ENCODE measurements around the gene ESF1. TPM values are rescaled to one million over a fixed set of nuclear protein-coding genes. Genes with fewer than 3 reads are reported as not detected.

The ESF1 gene
- total and polyA plus RNA-seq, 8 donors = 11.3 to 32.4 (median 26.0) TPM

DNA sequence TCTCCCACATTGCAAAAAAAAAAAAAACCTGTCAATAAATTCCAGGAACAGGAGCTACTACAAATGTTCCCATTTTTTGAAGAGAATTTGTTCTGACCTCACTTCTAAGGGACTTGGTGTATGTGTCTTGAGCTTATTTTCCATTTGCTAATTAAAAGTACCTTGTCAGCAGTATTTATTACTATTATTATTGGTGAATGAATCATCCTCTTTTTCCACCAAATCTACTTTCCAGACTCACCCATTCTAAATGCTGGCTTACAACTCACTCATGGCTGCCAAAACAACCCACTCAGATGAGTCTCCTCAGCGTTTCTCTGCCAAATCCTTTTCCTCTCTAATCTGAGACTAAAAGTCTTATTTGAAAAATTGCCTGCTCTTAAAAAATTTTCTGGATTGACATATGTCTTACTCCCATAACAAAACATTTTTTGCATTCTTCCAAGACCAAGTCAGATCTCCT, 112.8 kb downstream of the ESF1 start:
- Histone ChIP-seq H3K36me3 (no peaks in the 10 kb centered on the region), H3K27ac (peak overlapping the region in 1 of 2 donors; percentile 74), H3K4me3 (no peak overlapping the region), H3K27me3 (peaks cover 0 to 9% of the 10 kb centered on the region in 2 donors), H3K9me3 (no peaks in the 10 kb centered on the region), H3K4me1 (no peaks in the 10 kb centered on the region)
- DNase-seq (no peak), ATAC-seq (peak; percentile 52)
- TF ChIP-seq, protein P1, sequence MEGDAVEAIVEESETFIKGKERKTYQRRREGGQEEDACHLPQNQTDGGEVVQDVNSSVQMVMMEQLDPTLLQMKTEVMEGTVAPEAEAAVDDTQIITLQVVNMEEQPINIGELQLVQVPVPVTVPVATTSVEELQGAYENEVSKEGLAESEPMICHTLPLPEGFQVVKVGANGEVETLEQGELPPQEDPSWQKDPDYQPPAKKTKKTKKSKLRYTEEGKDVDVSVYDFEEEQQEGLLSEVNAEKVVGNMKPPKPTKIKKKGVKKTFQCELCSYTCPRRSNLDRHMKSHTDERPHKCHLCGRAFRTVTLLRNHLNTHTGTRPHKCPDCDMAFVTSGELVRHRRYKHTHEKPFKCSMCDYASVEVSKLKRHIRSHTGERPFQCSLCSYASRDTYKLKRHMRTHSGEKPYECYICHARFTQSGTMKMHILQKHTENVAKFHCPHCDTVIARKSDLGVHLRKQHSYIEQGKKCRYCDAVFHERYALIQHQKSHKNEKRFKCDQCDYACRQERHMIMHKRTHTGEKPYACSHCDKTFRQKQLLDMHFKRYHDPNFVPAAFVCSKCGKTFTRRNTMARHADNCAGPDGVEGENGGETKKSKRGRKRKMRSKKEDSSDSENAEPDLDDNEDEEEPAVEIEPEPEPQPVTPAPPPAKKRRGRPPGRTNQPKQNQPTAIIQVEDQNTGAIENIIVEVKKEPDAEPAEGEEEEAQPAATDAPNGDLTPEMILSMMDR (IDR thresholded peaks at IDR 0.05) = no peak
- intact Hi-C loops (cut with DNase I) = no loop called here

GRCh38 chr20:13671512-13671911, 113.2 kb downstream of the ESF1 start:
- no peaks in the 10 kb centered on the region for H3K4me1 ChIP-seq
- TF ChIP-seq, protein P1 (IDR thresholded peaks at IDR 0.05) = no peak
- H3K27me3 ChIP-seq = peaks cover 0 to 9% of the 10 kb centered on the region in 2 donors
- no peaks in the 10 kb centered on the region for H3K36me3 ChIP-seq
- H3K9me3 ChIP-seq = no peaks in the 10 kb centered on the region
- intact Hi-C loops (cut with DNase I) = no loop called here
- ATAC-seq (no peak), DNase-seq (no peak)
- H3K4me3 ChIP-seq = no peak overlapping the region
- H3K27ac ChIP-seq = peak overlapping the region in 1 of 2 donors; percentile 74

DNA sequence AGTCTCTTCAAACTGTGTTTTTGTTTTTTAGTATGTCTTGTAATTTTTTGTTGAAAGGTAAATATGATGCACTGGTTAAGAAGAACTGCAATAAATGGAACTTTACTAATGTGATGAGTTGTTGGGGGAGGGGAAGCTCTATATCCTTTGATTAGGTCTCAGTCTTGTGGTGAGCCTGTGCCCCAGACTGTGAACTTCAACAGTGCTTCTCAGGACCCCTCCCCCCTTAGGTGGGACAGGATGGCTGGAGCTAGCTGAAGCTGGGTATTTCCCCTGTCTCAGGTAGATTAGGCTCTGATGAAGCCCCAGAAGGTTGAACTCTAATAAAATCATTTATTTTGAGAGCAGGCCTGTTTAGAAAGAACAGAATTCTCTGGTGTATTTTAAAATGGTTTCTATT, 114.6 kb downstream of the ESF1 start:
- H3K9me3 ChIP-seq = no peaks in the 10 kb centered on the region
- DNase-seq = no peak
- no peak overlapping the region for H3K27ac ChIP-seq
- no peak overlapping the region for H3K4me3 ChIP-seq
- intact Hi-C loops (cut with DNase I) = no loop called here
- TF ChIP-seq, protein P1 (IDR thresholded peaks at IDR 0.05) = no peak
- peaks cover 0 to 9% of the 10 kb centered on the region in 2 donors for H3K27me3 ChIP-seq
- H3K4me1 ChIP-seq = no peaks in the 10 kb centered on the region
- no peak for ATAC-seq
- H3K36me3 ChIP-seq = no peaks in the 10 kb centered on the region

GRCh38 chr20:13665709-13666395, 118.9 kb downstream of the ESF1 start:
- no peaks in the 10 kb centered on the region for H3K9me3 ChIP-seq
- no peaks in the 10 kb centered on the region for H3K36me3 ChIP-seq
- intact Hi-C loops (cut with DNase I) = no loop called here
- TF ChIP-seq, protein P1 (IDR thresholded peaks at IDR 0.05) = no peak
- ATAC-seq (no peak), DNase-seq (no peak)
- H3K27me3 ChIP-seq = peaks cover 0 to 3% of the 10 kb centered on the region in 2 donors
- no peak overlapping the region for H3K4me3 ChIP-seq
- no peaks in the 10 kb centered on the region for H3K4me1 ChIP-seq
- no peak overlapping the region for H3K27ac ChIP-seq

Other genes with a start within 250 kb of the ESF1 start
- gene TASP1, start 146.0 kb downstream of the ESF1 start, total RNA-seq = 10 to 100 TPM; 12.9 to 15.0 TPM
- 10 to 100 TPM; 15.4 to 19.9 (median 18.0) TPM for gene TASP1, start 146.0 kb downstream of the ESF1 start, polyA plus RNA-seq (ENCODE audit: insufficient read length in 6 of 6)
- gene NDUFAF5, start 109 bp upstream of the ESF1 start, total RNA-seq = 10 to 100 TPM; 19.5 to 21.7 TPM
- gene NDUFAF5, start 109 bp upstream of the ESF1 start, polyA plus RNA-seq (ENCODE audit: insufficient read length in 6 of 6) = 10 to 100 TPM; 24.0 to 29.4 (median 26.6) TPM
- not detected for gene SEL1L2, start 205.7 kb upstream of the ESF1 start, total RNA-seq
- gene SEL1L2, start 205.7 kb upstream of the ESF1 start, polyA plus RNA-seq (ENCODE audit: insufficient read length in 6 of 6) = not detected
- gene MACROD2, start 210.6 kb upstream of the ESF1 start, total RNA-seq = 10 to 100 TPM; 21.3 to 23.6 TPM
- gene MACROD2, start 210.6 kb upstream of the ESF1 start, polyA plus RNA-seq (ENCODE audit: insufficient read length in 6 of 6) = 1 to 10 TPM; 6.1 to 9.2 (median 8.3) TPM